HepG2 (cell line): ENCODE measurements around the gene GMEB1. TPM values are rescaled to one million over a fixed set of nuclear protein-coding genes. Genes with fewer than 3 reads are reported as not detected.

Source experiments
- ETV6 ChIP-seq: sonication (generic); formaldehyde crosslinking; conservative IDR thresholded peaks from 2 replicates; pipeline ENCODE4 v1.4.0; 2020; ENCODE audit warnings: missing genetic modification reagents
- HHEX ChIP-seq: IDR thresholded peaks from 2 replicates; pipeline ENCODE4 v1.6.1; 2016; ENCODE audit warnings: control low read depth
- HIVEP1 ChIP-seq: sonication (generic); formaldehyde crosslinking; IDR thresholded peaks from 2 replicates; pipeline ENCODE4 v1.4.0; 2020; ENCODE audit warnings: mild to moderate bottlenecking, missing genetic modification reagents
- KLF9 ChIP-seq: IDR thresholded peaks from 2 replicates; pipeline ENCODE4 v1.6.1; 2016; ENCODE audit warnings: low read depth
- MTA1 ChIP-seq: sonication (generic); formaldehyde crosslinking; IDR thresholded peaks from 2 replicates; pipeline ENCODE4 v1.4.0; 2020; ENCODE audit warnings: missing genetic modification reagents, mild to moderate bottlenecking, borderline replicate concordance
- NPAS2 ChIP-seq: sonication (generic); formaldehyde crosslinking; IDR thresholded peaks from 2 replicates; pipeline ENCODE4 v1.8.0; 2022; ENCODE audit warnings: mild to moderate bottlenecking, missing genetic modification reagents, borderline replicate concordance
- PITX1 ChIP-seq: sonication (generic); formaldehyde crosslinking; IDR thresholded peaks from 2 replicates; pipeline ENCODE4 v1.5.1; 2020; ENCODE audit warnings: mild to moderate bottlenecking, missing genetic modification reagents
- TBP ChIP-seq: sonication (generic); formaldehyde crosslinking; IDR thresholded peaks from 2 replicates; pipeline ENCODE4 v1.5.0; 2020; ENCODE audit warnings: missing genetic modification reagents
- TCF12 ChIP-seq, 2 experiments: fragments of 450-650 bp in 1 of 2; sonication (generic) in 1 of 2; formaldehyde crosslinking in 1 of 2; IDR thresholded peaks; 2 replicates each; pipeline versions ENCODE4 v1.6.1 to v1.8.0; 2017 to 2022; ENCODE audit warnings: antibody characterized with exemption in 1 of 2, mild to moderate bottlenecking in 1 of 2, missing genetic modification reagents in 1 of 2, moderate library complexity in 1 of 2
- ZFP82 ChIP-seq: sonication (generic); formaldehyde crosslinking; IDR thresholded peaks from 2 replicates; pipeline ENCODE4 v1.5.1; 2020; ENCODE audit warnings: mild to moderate bottlenecking, missing genetic modification reagents, borderline replicate concordance
- ZNF333 ChIP-seq: sonication (generic); formaldehyde crosslinking; IDR thresholded peaks from 2 replicates; pipeline ENCODE4 v1.4.0; 2020; ENCODE audit warnings: mild to moderate bottlenecking, missing genetic modification reagents, borderline replicate concordance
- ZNF337 ChIP-seq: sonication (generic); formaldehyde crosslinking; IDR thresholded peaks from 2 replicates; pipeline ENCODE4 v1.5.1; 2020; ENCODE audit warnings: missing genetic modification reagents, low read depth, mild to moderate bottlenecking, borderline replicate concordance
- ZNF430 ChIP-seq: sonication (generic); formaldehyde crosslinking; IDR thresholded peaks from 2 replicates; pipeline ENCODE4 v1.9.0; 2021; ENCODE audit warnings: mild to moderate bottlenecking, missing genetic modification reagents
- ZNF546 ChIP-seq: sonication (generic); formaldehyde crosslinking; conservative IDR thresholded peaks from 2 replicates; pipeline ENCODE4 v1.8.1; 2023; ENCODE audit warnings: mild to moderate bottlenecking, missing genetic modification reagents
- ZNF83 ChIP-seq: sonication (generic); formaldehyde crosslinking; IDR thresholded peaks from 2 replicates; pipeline ENCODE4 v1.4.0; 2020; ENCODE audit warnings: missing genetic modification reagents, mild to moderate bottlenecking, borderline replicate concordance
- ZNF879 ChIP-seq: sonication (generic); formaldehyde crosslinking; IDR thresholded peaks from 2 replicates; pipeline ENCODE4 v1.8.1; 2023; ENCODE audit warnings: missing genetic modification reagents
- polyA plus RNA-seq, 8 experiments: library from polyadenylated mRNA; depleted of rRNA in 3 of 8; stranded (reverse) in 7 of 8; unstranded in 1 of 8; fragments of >200 nt; fragmentation: Illumina TruSeq in 4 of 8; extraction: Trizol in 4 of 8; gene quantifications; 2 replicates each; pipeline versions ENCODE4 v1.2.1 to v1.2.3, GENCODE V29; 2011 to 2016; ENCODE audit warnings: low read depth in 4 of 8, missing spikeins in 1 of 8, mixed read lengths in 1 of 8; ENCODE audit not compliant: insufficient read depth in 1 of 8
- total RNA-seq, 5 experiments: library from RNA; depleted of rRNA; stranded (reverse); fragments of >200 nt; fragmentation: Illumina TruSeq; extraction: Trizol; gene quantifications; 2 replicates each; pipeline ENCODE4 v1.2.3, GENCODE V29; 2016; ENCODE audit warnings: low read depth in 1 of 5
- TF ChIP-seq, protein P1 (sequence below): sonication (generic); formaldehyde crosslinking; conservative IDR thresholded peaks from 2 replicates; pipeline ENCODE4 v1.8.0; 2022; ENCODE audit warnings: low read depth, missing genetic modification reagents
- TF ChIP-seq, protein P2 (sequence below): IDR thresholded peaks from 2 replicates; pipeline ENCODE4 v1.6.1; 2018; ENCODE audit warnings: missing genetic modification reagents
- TF ChIP-seq, protein P3 (sequence below): sonication (generic); formaldehyde crosslinking; IDR thresholded peaks from 2 replicates; pipeline ENCODE4 v1.9.0; 2021; ENCODE audit warnings: missing genetic modification reagents, borderline replicate concordance
- TF ChIP-seq, protein P4 (sequence below): sonication (generic); formaldehyde crosslinking; IDR thresholded peaks from 2 replicates; pipeline ENCODE4 v1.8.0; 2022; ENCODE audit warnings: missing genetic modification reagents, mild to moderate bottlenecking, moderate library complexity, borderline replicate concordance
- TF ChIP-seq, protein P5 (sequence below): sonication (generic); formaldehyde crosslinking; IDR thresholded peaks from 2 replicates; pipeline ENCODE4 v1.5.0; 2020; ENCODE audit warnings: missing genetic modification reagents

Gene GMEB1
- total and polyA plus RNA-seq, 2 of the 13 experiments (the other 11 are each of a cell fraction or from before 2014, with no cell fraction given) = 3.0 to 6.0 TPM

DNA sequence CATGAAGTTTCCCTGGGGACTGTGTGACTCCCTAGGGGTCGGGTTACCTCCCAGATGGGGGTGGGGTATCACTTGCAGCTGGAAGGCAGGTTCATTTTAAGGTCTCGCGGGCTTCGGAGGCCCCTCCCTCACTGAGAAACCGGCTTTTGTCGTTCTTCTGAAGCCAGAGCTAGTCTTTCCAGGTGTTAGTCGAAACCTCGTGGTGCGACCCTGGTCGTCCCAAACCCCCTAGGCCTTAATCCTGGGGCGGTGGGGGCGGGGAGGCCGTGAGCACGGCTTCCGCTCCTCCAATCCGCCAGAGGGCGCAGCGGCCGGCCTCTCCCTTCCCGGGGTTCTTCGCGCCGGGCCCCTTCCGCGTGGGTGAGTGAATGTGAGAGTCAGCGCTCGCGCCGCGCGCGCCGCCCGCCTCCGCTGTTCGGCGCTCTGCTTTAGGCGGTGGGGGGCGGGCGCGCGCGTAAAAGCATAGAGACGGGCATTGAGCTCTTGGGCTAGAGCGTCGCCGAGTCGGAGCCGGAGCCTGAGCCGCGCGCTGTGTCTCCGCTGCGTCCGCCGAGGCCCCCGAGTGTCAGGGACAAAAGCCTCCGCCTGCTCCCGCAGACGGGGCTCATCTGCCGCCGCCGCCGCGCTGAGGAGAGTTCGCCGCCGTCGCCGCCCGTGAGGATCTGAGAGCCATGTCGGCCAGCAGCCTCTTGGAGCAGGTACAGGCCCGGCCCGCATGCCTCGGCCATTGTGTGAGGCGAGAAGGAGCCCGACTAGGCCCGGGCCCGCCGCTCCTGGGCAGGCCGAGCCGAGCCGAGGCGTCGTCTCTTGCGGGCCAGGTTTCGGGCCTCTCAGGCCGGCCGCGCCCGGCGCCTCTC lies 68.1 kb downstream of the GMEB1 start, which contains the start of gene YTHDF2 (continued):
- TF ChIP-seq TBP (CRISPR knock-in tag) (no peak), ZNF333 (no peak), HHEX (CRISPR knock-in tag) (no peak), KLF9 (CRISPR knock-in tag) (no peak), ZNF83 (CRISPR knock-in tag) (no peak), ZNF879 (CRISPR knock-in tag) (no peak), NPAS2 (CRISPR knock-in tag) (no peak), ZFP82 (CRISPR knock-in tag) (peak; percentile 88; the same call in 1 of the 2 replicates), ETV6 (CRISPR knock-in tag) (no peak), HIVEP1 (peak; percentile 77), PITX1 (CRISPR knock-in tag) (peak; percentile 100), ZNF337 (no peak), MTA1 (CRISPR knock-in tag) (peak; percentile 94; the same call in 1 of the 2 replicates), ZNF546 (CRISPR knock-in tag) (peak; percentile 80), ZNF430 (peak; percentile 73; the same call in 1 of the 2 replicates), TCF12 (IDR thresholded peaks at IDR 0.05) (no peak), TCF12 (CRISPR knock-in tag; IDR thresholded peaks at IDR 0.05) (0 out of 2 replicates have a peak, but pooled peaks have one; percentile 30)
- TF ChIP-seq, protein P1, sequence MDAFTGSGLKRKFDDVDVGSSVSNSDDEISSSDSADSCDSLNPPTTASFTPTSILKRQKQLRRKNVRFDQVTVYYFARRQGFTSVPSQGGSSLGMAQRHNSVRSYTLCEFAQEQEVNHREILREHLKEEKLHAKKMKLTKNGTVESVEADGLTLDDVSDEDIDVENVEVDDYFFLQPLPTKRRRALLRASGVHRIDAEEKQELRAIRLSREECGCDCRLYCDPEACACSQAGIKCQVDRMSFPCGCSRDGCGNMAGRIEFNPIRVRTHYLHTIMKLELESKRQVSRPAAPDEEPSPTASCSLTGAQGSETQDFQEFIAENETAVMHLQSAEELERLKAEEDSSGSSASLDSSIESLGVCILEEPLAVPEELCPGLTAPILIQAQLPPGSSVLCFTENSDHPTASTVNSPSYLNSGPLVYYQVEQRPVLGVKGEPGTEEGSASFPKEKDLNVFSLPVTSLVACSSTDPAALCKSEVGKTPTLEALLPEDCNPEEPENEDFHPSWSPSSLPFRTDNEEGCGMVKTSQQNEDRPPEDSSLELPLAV (CRISPR knock-in tag) = no peak
- TF ChIP-seq, protein P2, sequence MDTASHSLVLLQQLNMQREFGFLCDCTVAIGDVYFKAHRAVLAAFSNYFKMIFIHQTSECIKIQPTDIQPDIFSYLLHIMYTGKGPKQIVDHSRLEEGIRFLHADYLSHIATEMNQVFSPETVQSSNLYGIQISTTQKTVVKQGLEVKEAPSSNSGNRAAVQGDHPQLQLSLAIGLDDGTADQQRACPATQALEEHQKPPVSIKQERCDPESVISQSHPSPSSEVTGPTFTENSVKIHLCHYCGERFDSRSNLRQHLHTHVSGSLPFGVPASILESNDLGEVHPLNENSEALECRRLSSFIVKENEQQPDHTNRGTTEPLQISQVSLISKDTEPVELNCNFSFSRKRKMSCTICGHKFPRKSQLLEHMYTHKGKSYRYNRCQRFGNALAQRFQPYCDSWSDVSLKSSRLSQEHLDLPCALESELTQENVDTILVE (CRISPR knock-in tag) = peak; percentile 94
- TF ChIP-seq, protein P3, sequence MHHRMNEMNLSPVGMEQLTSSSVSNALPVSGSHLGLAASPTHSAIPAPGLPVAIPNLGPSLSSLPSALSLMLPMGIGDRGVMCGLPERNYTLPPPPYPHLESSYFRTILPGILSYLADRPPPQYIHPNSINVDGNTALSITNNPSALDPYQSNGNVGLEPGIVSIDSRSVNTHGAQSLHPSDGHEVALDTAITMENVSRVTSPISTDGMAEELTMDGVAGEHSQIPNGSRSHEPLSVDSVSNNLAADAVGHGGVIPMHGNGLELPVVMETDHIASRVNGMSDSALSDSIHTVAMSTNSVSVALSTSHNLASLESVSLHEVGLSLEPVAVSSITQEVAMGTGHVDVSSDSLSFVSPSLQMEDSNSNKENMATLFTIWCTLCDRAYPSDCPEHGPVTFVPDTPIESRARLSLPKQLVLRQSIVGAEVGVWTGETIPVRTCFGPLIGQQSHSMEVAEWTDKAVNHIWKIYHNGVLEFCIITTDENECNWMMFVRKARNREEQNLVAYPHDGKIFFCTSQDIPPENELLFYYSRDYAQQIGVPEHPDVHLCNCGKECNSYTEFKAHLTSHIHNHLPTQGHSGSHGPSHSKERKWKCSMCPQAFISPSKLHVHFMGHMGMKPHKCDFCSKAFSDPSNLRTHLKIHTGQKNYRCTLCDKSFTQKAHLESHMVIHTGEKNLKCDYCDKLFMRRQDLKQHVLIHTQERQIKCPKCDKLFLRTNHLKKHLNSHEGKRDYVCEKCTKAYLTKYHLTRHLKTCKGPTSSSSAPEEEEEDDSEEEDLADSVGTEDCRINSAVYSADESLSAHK (CRISPR knock-in tag) = no peak
- TF ChIP-seq, protein P4, sequence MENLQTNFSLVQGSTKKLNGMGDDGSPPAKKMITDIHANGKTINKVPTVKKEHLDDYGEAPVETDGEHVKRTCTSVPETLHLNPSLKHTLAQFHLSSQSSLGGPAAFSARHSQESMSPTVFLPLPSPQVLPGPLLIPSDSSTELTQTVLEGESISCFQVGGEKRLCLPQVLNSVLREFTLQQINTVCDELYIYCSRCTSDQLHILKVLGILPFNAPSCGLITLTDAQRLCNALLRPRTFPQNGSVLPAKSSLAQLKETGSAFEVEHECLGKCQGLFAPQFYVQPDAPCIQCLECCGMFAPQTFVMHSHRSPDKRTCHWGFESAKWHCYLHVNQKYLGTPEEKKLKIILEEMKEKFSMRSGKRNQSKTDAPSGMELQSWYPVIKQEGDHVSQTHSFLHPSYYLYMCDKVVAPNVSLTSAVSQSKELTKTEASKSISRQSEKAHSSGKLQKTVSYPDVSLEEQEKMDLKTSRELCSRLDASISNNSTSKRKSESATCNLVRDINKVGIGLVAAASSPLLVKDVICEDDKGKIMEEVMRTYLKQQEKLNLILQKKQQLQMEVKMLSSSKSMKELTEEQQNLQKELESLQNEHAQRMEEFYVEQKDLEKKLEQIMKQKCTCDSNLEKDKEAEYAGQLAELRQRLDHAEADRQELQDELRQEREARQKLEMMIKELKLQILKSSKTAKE (CRISPR knock-in tag) = peak; percentile 26; the same call in 1 of the 2 replicates
- TF ChIP-seq, protein P5, sequence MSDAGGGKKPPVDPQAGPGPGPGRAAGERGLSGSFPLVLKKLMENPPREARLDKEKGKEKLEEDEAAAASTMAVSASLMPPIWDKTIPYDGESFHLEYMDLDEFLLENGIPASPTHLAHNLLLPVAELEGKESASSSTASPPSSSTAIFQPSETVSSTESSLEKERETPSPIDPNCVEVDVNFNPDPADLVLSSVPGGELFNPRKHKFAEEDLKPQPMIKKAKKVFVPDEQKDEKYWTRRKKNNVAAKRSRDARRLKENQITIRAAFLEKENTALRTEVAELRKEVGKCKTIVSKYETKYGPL (CRISPR knock-in tag) = peak; percentile 72; the same call in 1 of the 2 replicates
